DOHH2 (cell line): ENCODE data around the gene CPNE9.

Experiments
- EZH2phosphoT487 ChIP-seq: fragments of 200-600 bp; sonication (generic); IDR thresholded peaks from 2 replicates; pipeline ENCODE4 v1.6.1; 2017; ENCODE audit warnings: borderline replicate concordance, mild to moderate bottlenecking, antibody characterized with exemption, low read length, moderate library complexity, mixed read lengths
- TF ChIP-seq, protein P1 (sequence below): fragments of 200-600 bp; sonication (generic); IDR thresholded peaks from one replicate; pipeline ENCODE4 v1.5.1; 2014; ENCODE audit warnings: antibody characterized with exemption, mild to moderate bottlenecking, low read depth, low read length; ENCODE audit not compliant: poor library complexity, severe bottlenecking

DNA sequence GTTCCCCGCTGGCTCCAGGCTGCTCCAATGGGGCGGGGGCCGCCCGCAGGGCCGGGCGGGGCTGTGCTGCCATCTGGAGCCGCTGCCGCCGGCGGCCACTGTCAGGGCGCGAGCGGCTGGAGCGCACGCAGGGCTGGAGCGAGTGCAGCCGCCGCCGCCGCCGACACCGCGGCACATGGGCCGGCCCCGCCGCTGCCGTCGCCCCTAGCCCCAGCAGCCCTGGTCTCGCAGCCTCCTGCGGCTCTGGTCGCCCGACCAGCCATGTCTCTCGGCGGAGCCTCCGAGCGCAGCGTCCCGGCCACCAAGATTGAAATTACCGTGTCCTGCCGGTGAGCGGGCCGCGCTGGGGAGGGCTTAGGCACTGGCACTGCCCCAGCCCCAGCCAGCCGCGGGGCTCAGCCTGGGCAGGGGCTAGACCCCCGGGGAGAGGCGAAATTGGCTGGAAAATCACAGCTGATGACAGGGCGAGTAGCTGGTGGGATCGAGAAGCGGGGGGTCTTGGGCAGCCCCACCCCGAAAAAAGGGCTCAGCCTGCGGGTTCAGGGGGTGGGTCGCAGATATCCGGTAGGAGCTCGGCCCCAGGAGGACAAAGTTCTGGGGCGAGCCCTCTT, at the start of gene CPNE9:
- TF ChIP-seq, protein P1, sequence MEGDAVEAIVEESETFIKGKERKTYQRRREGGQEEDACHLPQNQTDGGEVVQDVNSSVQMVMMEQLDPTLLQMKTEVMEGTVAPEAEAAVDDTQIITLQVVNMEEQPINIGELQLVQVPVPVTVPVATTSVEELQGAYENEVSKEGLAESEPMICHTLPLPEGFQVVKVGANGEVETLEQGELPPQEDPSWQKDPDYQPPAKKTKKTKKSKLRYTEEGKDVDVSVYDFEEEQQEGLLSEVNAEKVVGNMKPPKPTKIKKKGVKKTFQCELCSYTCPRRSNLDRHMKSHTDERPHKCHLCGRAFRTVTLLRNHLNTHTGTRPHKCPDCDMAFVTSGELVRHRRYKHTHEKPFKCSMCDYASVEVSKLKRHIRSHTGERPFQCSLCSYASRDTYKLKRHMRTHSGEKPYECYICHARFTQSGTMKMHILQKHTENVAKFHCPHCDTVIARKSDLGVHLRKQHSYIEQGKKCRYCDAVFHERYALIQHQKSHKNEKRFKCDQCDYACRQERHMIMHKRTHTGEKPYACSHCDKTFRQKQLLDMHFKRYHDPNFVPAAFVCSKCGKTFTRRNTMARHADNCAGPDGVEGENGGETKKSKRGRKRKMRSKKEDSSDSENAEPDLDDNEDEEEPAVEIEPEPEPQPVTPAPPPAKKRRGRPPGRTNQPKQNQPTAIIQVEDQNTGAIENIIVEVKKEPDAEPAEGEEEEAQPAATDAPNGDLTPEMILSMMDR, result no peak
- TF ChIP-seq EZH2phosphoT487, result no peak
